MM.1S (cell line): Measurements from ENCODE around the gene UBXN11.

Experiments
- EZH2 ChIP-seq: fragments of 300-600 bp; sonication (generic); optimal IDR thresholded peaks from 2 replicates; pipeline ENCODE3; 2017; ENCODE audit warnings: low read depth, mild to moderate bottlenecking, antibody characterized with exemption, low read length, mixed read lengths
- TF ChIP-seq, protein P1 (sequence below): fragments of 300-600 bp; sonication (generic); IDR thresholded peaks from 2 replicates; pipeline ENCODE4 v1.5.1; 2016; ENCODE audit warnings: antibody characterized with exemption, low read length, mixed read lengths

DNA sequence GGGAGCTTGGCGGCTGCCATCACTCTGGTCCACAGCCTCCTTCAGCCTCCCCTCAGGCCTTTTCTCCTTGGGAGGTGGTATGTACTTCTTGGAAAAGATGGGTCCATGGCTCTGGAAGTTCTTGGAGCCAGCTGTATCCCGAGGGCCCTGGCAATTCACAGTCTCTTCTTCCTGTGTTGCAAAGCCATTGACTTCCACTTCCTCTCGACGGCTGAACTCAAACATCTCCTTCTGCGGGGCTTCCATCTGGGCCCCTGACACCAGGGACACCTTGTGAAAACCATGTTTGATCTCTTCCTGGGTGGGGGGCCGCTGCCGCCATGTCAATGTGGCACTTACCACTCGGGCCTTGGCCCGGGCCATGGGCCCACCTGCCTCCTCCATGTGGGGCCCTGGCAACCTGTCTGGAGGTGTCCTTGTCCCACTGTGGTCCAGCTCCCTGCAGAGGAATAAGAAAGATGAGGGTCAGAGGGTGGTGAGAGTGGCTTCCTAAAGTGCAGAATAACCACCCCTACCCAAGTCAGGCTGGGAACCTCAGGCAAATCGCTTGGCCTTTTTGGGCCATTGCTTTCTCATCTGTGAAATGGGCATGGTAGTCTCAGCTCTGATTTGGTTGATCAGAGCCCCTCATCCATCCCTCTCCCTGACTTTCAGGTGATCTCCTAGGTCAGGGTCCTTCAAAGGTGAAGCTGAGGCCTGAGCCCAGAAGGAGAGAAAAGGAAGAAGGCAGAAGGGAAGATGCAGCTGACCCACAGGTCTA, 40.0 kb upstream of the UBXN11 start:
- TF ChIP-seq, protein P1, sequence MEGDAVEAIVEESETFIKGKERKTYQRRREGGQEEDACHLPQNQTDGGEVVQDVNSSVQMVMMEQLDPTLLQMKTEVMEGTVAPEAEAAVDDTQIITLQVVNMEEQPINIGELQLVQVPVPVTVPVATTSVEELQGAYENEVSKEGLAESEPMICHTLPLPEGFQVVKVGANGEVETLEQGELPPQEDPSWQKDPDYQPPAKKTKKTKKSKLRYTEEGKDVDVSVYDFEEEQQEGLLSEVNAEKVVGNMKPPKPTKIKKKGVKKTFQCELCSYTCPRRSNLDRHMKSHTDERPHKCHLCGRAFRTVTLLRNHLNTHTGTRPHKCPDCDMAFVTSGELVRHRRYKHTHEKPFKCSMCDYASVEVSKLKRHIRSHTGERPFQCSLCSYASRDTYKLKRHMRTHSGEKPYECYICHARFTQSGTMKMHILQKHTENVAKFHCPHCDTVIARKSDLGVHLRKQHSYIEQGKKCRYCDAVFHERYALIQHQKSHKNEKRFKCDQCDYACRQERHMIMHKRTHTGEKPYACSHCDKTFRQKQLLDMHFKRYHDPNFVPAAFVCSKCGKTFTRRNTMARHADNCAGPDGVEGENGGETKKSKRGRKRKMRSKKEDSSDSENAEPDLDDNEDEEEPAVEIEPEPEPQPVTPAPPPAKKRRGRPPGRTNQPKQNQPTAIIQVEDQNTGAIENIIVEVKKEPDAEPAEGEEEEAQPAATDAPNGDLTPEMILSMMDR = no peak
- TF ChIP-seq EZH2 = no peak
